Naive thymus-derived CD4-positive, alpha-beta T cell (primary cell): ENCODE measurements around the gene PCP4. TPM values are rescaled to one million over a fixed set of nuclear protein-coding genes. Genes with fewer than 3 reads are reported as not detected.

ENCODE experiments used
- ATAC-seq: fragments of 150-1000 bp; cut with Tn5 transposase; 2 replicates; pipeline ENCODE4 v1.10.0; 2021; ENCODE audit warnings: mild to moderate bottlenecking, moderate library complexity
- CTCF ChIA-PET: fragments of 350-600 bp; sonication (Branson Sonifier 250); formaldehyde crosslinking; loops from one replicate; lab custom pipeline; 2021; ENCODE audit warnings: antibody characterized with exemption; lab: Charles Lee
- POLR2A ChIA-PET: fragments of 350-600 bp; sonication (Branson Sonifier 250); formaldehyde crosslinking; loops from one replicate; lab custom pipeline; 2021; ENCODE audit warnings: antibody characterized with exemption, inconsistent platforms; lab: Charles Lee
- DNase-seq, 9 donors: peaks; one replicate each; pipeline versions ENCODE4 v3.0.0 to v3.0.0-alpha.2; 2020 to 2022; ENCODE audit warnings: mixed read lengths in 1 of 9
- H3K27ac ChIP-seq: one replicate; pipeline ENCODE4 v1.7.0; 2013; ENCODE audit warnings: mild to moderate bottlenecking, low read depth, low read length, moderate library complexity
- H3K27me3 ChIP-seq, 2 donors: one replicate each; pipeline ENCODE4 v1.7.0; 2013; ENCODE audit warnings: low read length in 2 of 2, mild to moderate bottlenecking in 2 of 2, moderate library complexity in 2 of 2; ENCODE audit not compliant: control insufficient read depth in 2 of 2, insufficient read depth in 2 of 2
- H3K36me3 ChIP-seq, 3 experiments: 1 replicate in 2 of 3; 2 replicates in 1 of 3; pipeline ENCODE4 v1.7.0; 2013; ENCODE audit warnings: low read length in 3 of 3, mild to moderate bottlenecking in 3 of 3, moderate library complexity in 1 of 3; ENCODE audit not compliant: insufficient read depth in 3 of 3, control insufficient read depth in 2 of 3
- H3K4me1 ChIP-seq, 2 donors: one replicate each; pipeline ENCODE4 v1.7.0; 2013; ENCODE audit warnings: low read length in 2 of 2, mild to moderate bottlenecking in 2 of 2, moderate library complexity in 1 of 2; ENCODE audit not compliant: control insufficient read depth in 2 of 2, insufficient read depth in 2 of 2
- H3K4me3 ChIP-seq: 2 replicates; pipeline ENCODE4 v1.7.0; 2013; ENCODE audit warnings: mild to moderate bottlenecking, low read length
- H3K9me3 ChIP-seq, 3 experiments: 1 replicate in 2 of 3; 2 replicates in 1 of 3; pipeline ENCODE4 v1.7.0; 2013; ENCODE audit warnings: low read length in 3 of 3; ENCODE audit not compliant: control insufficient read depth in 2 of 3
- H3K27ac Mint-ChIP-seq, 9 donors: one replicate each; pipeline ENCODE4 v1.8.0; 2020 to 2022; ENCODE audit warnings: mixed read lengths in 9 of 9, mild to moderate bottlenecking in 8 of 9, moderate library complexity in 5 of 9, inconsistent platforms in 2 of 9
- H3K27me3 Mint-ChIP-seq, 5 donors: one replicate each; pipeline ENCODE4 v1.8.0; 2021 to 2022; ENCODE audit warnings: mixed read lengths in 5 of 5, mild to moderate bottlenecking in 1 of 5
- H3K36me3 Mint-ChIP-seq, 5 donors: one replicate each; pipeline ENCODE4 v1.8.0; 2020 to 2022; ENCODE audit warnings: mixed read lengths in 5 of 5, mild to moderate bottlenecking in 3 of 5, inconsistent platforms in 1 of 5
- H3K4me1 Mint-ChIP-seq, 7 donors: one replicate each; pipeline ENCODE4 v1.8.0; 2020 to 2022; ENCODE audit warnings: mixed read lengths in 7 of 7, mild to moderate bottlenecking in 3 of 7, inconsistent platforms in 1 of 7
- H3K4me3 Mint-ChIP-seq, 10 donors: one replicate each; pipeline ENCODE4 v1.8.0; 2020 to 2022; ENCODE audit warnings: mild to moderate bottlenecking in 10 of 10, mixed read lengths in 10 of 10, moderate library complexity in 6 of 10, inconsistent platforms in 2 of 10
- H3K9me3 Mint-ChIP-seq, 11 donors: one replicate each; pipeline ENCODE4 v1.8.0; 2020 to 2022; ENCODE audit warnings: mixed read lengths in 11 of 11, mild to moderate bottlenecking in 4 of 11, inconsistent platforms in 1 of 11, moderate library complexity in 1 of 11
- intact Hi-C, 2 donors: fragments of 100-400 bp; cut with micrococcal nuclease; formaldehyde crosslinking; loops; one replicate each; pipeline ENCODE4 v1.15.1; 2023
- polyA plus RNA-seq, 2 donors: library from polyadenylated mRNA; unstranded; fragments of 300-500 nt; fragmentation: Illumina TruSeq; gene quantifications; one replicate each; pipeline ENCODE4 v1.2.3, GENCODE V29; 2021
- total RNA-seq, 6 experiments: library from RNA in 5 of 6; stranded (reverse) in 5 of 6; gene quantifications; 1 replicate in 5 of 6; 2 replicates in 1 of 6; pipeline ENCODE4 v1.2.3 and lab custom pipeline; 2021 to 2026

Gene PCP4
- total and polyA plus RNA-seq, 7 experiments from 2014 or later: not detected

- H3K36me3 ChIP-seq: no peaks in the 10 kb centered on the region
- H3K4me1 ChIP-seq: no peaks in the 10 kb centered on the region
- Mint-ChIP-seq H3K4me1 (no peaks in the 10 kb centered on the region), H3K4me3 (no peak overlapping the region), H3K27ac (no peak overlapping the region), H3K36me3 (peaks cover 0 to 4% (median 0%) of the 10 kb centered on the region in 5 donors), H3K27me3 (peaks cover 0 to 16% (median 7%) of the 10 kb centered on the region in 5 donors), H3K9me3 (peaks cover 2 to 18% (median 5%) of the 10 kb centered on the region in 11 donors)
- CTCF ChIA-PET: no interaction called here
- DNase-seq: no peak
- no peak for ATAC-seq
- no peaks in the 10 kb centered on the region for H3K9me3 ChIP-seq
- no peak overlapping the region for H3K27ac ChIP-seq
- H3K27me3 ChIP-seq: no peaks in the 10 kb centered on the region
- no peak overlapping the region for H3K4me3 ChIP-seq
- intact Hi-C loops: no loop called here
- POLR2A ChIA-PET: no interaction called here
Observed at GRCh38 chr21:39972976-39973770, 105.9 kb downstream of the PCP4 start.

DNA sequence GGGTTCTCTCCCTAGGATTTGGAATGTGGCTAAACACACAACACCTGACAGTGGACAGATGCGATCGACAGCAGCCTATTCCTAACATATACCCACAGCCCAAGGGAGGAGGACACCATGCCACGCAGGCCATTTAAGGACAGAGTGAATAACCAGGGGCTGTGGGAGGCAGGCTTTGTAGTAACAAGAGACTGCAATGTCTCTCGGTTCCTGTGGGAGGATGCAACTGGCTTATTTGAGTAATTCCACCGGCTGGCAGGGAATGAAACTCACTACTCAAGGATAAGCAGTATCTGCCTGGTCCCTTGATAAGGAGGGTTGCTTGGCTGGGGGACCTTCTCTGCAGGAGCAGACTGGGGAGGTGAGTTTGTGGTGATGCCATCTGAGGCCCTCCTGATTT lies 109.6 kb downstream of the PCP4 start:
- no peak overlapping the region for H3K4me3 ChIP-seq
- ATAC-seq (no peak), DNase-seq (no peak)
- peaks cover 0 to 9% (median 2%) of the 10 kb centered on the region in 11 donors for H3K9me3 Mint-ChIP-seq
- H3K36me3 ChIP-seq: no peaks in the 10 kb centered on the region
- peaks cover 0 to 16% (median 7%) of the 10 kb centered on the region in 5 donors for H3K27me3 Mint-ChIP-seq
- peaks cover 0 to 4% (median 0%) of the 10 kb centered on the region in 5 donors for H3K36me3 Mint-ChIP-seq
- H3K4me1 ChIP-seq: no peaks in the 10 kb centered on the region
- intact Hi-C loops: no loop called here
- no peak overlapping the region for H3K27ac ChIP-seq
- no peak overlapping the region for H3K27ac Mint-ChIP-seq
- no peaks in the 10 kb centered on the region for H3K27me3 ChIP-seq
- no peaks in the 10 kb centered on the region for H3K9me3 ChIP-seq
- ChIA-PET POLR2A (no interaction called here), CTCF (no interaction called here)
- H3K4me3 Mint-ChIP-seq: no peak overlapping the region
- no peaks in the 10 kb centered on the region for H3K4me1 Mint-ChIP-seq

Other genes with a start within 250 kb of the PCP4 start
- not detected for gene IGSF5, start 122.3 kb upstream of the PCP4 start, total RNA-seq
- gene IGSF5, start 122.3 kb upstream of the PCP4 start, polyA plus RNA-seq: not detected